SK-N-SH treated with all-trans-retinoic acid at 6 μM for 48 hours (cell line): ENCODE results near the gene MMP1.

Experiments
- ARNTL ChIP-seq: fragments of 450-650 bp; formaldehyde crosslinking; IDR thresholded peaks from 2 replicates; pipeline ENCODE4 v1.5.0; 2020; ENCODE audit warnings: low read depth, mild to moderate bottlenecking, moderate library complexity, borderline replicate concordance
- GLIS3 ChIP-seq: fragments of 250-450 bp; sonication (Bioruptor Pico); IDR thresholded peaks from 2 replicates; pipeline ENCODE4 v1.5.0; 2020; ENCODE audit warnings: mild to moderate bottlenecking, moderate library complexity
- ISL1 ChIP-seq: fragments of 250-450 bp; sonication (Bioruptor Pico); IDR thresholded peaks from 2 replicates; pipeline ENCODE4 v2.1.2; 2022; ENCODE audit warnings: mild to moderate bottlenecking, moderate library complexity
- PPARA ChIP-seq: fragments of 250-450 bp; sonication (Bioruptor Pico); IDR thresholded peaks from 2 replicates; pipeline ENCODE4 v1.5.0; 2020; ENCODE audit warnings: mild to moderate bottlenecking, borderline replicate concordance
- TSHZ2 ChIP-seq: fragments of 250-450 bp; sonication (Bioruptor Pico); IDR thresholded peaks from 2 replicates; pipeline ENCODE4 v1.5.0; 2020; ENCODE audit warnings: mild to moderate bottlenecking, moderate library complexity
- ZC3H10 ChIP-seq: fragments of 250-450 bp; sonication (Bioruptor Pico); IDR thresholded peaks from 2 replicates; pipeline ENCODE4 v1.5.1; 2021; ENCODE audit warnings: mild to moderate bottlenecking, moderate library complexity
- ZFP3 ChIP-seq: fragments of 250-450 bp; sonication (Bioruptor Pico); IDR thresholded peaks from 2 replicates; pipeline ENCODE4 v1.5.0; 2020; ENCODE audit warnings: mild to moderate bottlenecking, moderate library complexity
- ZFP30 ChIP-seq: fragments of 450-650 bp; formaldehyde crosslinking; IDR thresholded peaks from 2 replicates; pipeline ENCODE4 v1.5.0; 2022; ENCODE audit warnings: mild to moderate bottlenecking, moderate library complexity
- TF ChIP-seq, protein P1 (sequence below): fragments of 250-450 bp; sonication (Bioruptor Pico); IDR thresholded peaks from 2 replicates; pipeline ENCODE4 v1.5.1; 2020; ENCODE audit warnings: low read depth, mild to moderate bottlenecking, moderate library complexity

DNA sequence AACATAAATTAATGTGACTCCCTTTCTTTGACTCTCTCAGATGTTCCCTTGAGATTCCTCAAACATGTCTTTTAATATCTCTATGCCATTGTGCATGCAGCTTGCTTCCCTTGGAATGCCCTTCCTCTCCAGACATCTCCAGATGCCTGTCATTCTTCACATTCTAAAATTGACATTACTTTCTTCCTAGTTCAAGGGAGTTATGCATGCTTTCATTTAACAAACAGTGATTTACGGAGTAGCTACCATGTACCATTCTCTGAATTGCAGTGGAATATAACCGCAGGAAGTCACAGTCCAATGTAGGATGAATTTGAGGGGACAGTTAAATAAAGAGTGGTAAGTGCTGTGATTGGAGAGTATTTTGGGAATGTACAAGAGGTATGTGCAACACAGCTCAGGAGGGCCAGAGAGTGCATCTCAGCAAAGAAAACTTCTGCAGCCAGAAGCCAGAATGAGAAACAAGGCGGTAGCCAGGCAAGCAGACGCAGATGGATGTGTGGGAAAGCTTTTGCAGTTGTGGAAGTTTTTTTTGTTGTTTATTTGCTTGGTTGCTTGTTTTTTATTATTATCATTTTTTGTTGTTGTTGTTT, 36.2 kb downstream of the MMP1 start:
- TF ChIP-seq ZC3H10 (CRISPR knock-in tag) (no peak), ISL1 (CRISPR knock-in tag) (peak; percentile 82), GLIS3 (no peak), PPARA (CRISPR knock-in tag) (no peak), ARNTL (CRISPR knock-in tag) (no peak), ZFP30 (CRISPR knock-in tag) (no peak), ZFP3 (CRISPR knock-in tag) (no peak), TSHZ2 (CRISPR knock-in tag) (no peak)
- TF ChIP-seq, protein P1, sequence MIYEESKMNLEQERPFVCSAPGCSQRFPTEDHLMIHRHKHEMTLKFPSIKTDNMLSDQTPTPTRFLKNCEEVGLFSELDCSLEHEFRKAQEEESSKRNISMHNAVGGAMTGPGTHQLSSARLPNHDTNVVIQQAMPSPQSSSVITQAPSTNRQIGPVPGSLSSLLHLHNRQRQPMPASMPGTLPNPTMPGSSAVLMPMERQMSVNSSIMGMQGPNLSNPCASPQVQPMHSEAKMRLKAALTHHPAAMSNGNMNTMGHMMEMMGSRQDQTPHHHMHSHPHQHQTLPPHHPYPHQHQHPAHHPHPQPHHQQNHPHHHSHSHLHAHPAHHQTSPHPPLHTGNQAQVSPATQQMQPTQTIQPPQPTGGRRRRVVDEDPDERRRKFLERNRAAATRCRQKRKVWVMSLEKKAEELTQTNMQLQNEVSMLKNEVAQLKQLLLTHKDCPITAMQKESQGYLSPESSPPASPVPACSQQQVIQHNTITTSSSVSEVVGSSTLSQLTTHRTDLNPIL (CRISPR knock-in tag), result no peak
